ENCODE results near the gene RNLS. TPM values are rescaled to one million over a fixed set of nuclear protein-coding genes. Genes with fewer than 3 reads are reported as not detected.

Gene RNLS
- polyA plus RNA-seq, 3 donors = 3.3 to 3.9 (median 3.7) TPM

GRCh38 chr10:88245974-88246511, 337.1 kb downstream of the RNLS start:
- WGBS (ENCODE audit: insufficient coverage) = 75% methylated on average over 4 of the region's 4 CpGs
- Histone ChIP-seq H3K36me3 (replicated peaks in 1 of 2; ENCODE audit: control insufficient read depth in 1 of 2, insufficient read depth in 2 of 2, low read length in 2 of 2) (no peaks in the 10 kb centered on the region), H3K27ac (ENCODE audit: low read depth in 1 of 2, low read length in 2 of 2) (no peak overlapping the region), H4K20me1 (ENCODE audit: insufficient read depth, low read length) (no peaks in the 10 kb centered on the region), H3K4me3 (replicated peaks in 1 of 3; ENCODE audit: low read depth in 2 of 3, low read length in 3 of 3) (no peak overlapping the region), H3K27me3 (ENCODE audit: control insufficient read depth in 2 of 2, insufficient read depth in 2 of 2, low read length in 2 of 2) (no peaks in the 10 kb centered on the region), H3K4me1 (ENCODE audit: control insufficient read depth in 1 of 2, insufficient read depth in 2 of 2, low read length in 2 of 2) (peaks cover 0 to 8% of the 10 kb centered on the region in 2 donors), H3K79me2 (ENCODE audit: insufficient read depth, low read length) (no peaks in the 10 kb centered on the region), H3K4me2 (replicated peaks; ENCODE audit: extremely low read depth, low read length, poor library complexity, severe bottlenecking) (no peak overlapping the region), H3K9ac (ENCODE audit: insufficient read depth, low read length, poor library complexity, severe bottlenecking) (no peak overlapping the region), H3K9me3 (replicated peaks in 1 of 2; ENCODE audit: control insufficient read depth in 1 of 2, insufficient read depth in 1 of 2, low read length in 2 of 2) (no peaks in the 10 kb centered on the region), H2AFZ (ENCODE audit: insufficient read depth, low read depth, low read length, poor library complexity, severe bottlenecking) (no peak overlapping the region)
- Mint-ChIP-seq H3K36me3 (no peaks in the 10 kb centered on the region), H3K9me3 (peaks cover 0 to 2% (median 0%) of the 10 kb centered on the region in 7 donors), H3K4me1 (peaks cover 14% of the 10 kb centered on the region), H3K4me3 (no peak overlapping the region), H3K27me3 (ENCODE audit: low read depth in 3 of 3) (peaks cover 0 to 3% (median 0%) of the 10 kb centered on the region in 3 donors), H3K27ac (no peak overlapping the region)
- TF ChIP-seq CTCF (IDR thresholded peaks at IDR 0.05) = no peak
- DNase-seq = no peak
- intact Hi-C loops (cut with micrococcal nuclease) = no loop called here

- H3K27ac Mint-ChIP-seq = no peak overlapping the region
- 55% methylated on average over 4 of the region's 9 CpGs for WGBS (ENCODE audit: insufficient coverage)
Observed at GRCh38 chr10:88244781-88245625, 338.1 kb downstream of the RNLS start.

More at GRCh38 chr10:88244781-88245625, 338.1 kb downstream of the RNLS start:
- Mint-ChIP-seq H3K36me3 (no peaks in the 10 kb centered on the region), H3K9me3 (peaks cover 0 to 2% (median 0%) of the 10 kb centered on the region in 7 donors), H3K4me1 (peaks cover 14% of the 10 kb centered on the region), H3K27me3 (ENCODE audit: low read depth in 3 of 3) (peaks cover 0 to 3% (median 1%) of the 10 kb centered on the region in 3 donors), H3K4me3 (no peak overlapping the region)
- Histone ChIP-seq H3K36me3 (replicated peaks in 1 of 2; ENCODE audit: control insufficient read depth in 1 of 2, insufficient read depth in 2 of 2, low read length in 2 of 2) (no peaks in the 10 kb centered on the region), H3K4me3 (replicated peaks in 1 of 3; ENCODE audit: low read depth in 2 of 3, low read length in 3 of 3) (no peak overlapping the region), H3K79me2 (ENCODE audit: insufficient read depth, low read length) (no peaks in the 10 kb centered on the region), H3K4me1 (ENCODE audit: control insufficient read depth in 1 of 2, insufficient read depth in 2 of 2, low read length in 2 of 2) (peaks cover 0 to 8% of the 10 kb centered on the region in 2 donors), H4K20me1 (ENCODE audit: insufficient read depth, low read length) (no peaks in the 10 kb centered on the region), H3K27ac (ENCODE audit: low read depth in 1 of 2, low read length in 2 of 2) (no peak overlapping the region), H3K9me3 (replicated peaks in 1 of 2; ENCODE audit: control insufficient read depth in 1 of 2, insufficient read depth in 1 of 2, low read length in 2 of 2) (no peaks in the 10 kb centered on the region), H3K9ac (ENCODE audit: insufficient read depth, low read length, poor library complexity, severe bottlenecking) (no peak overlapping the region), H3K27me3 (ENCODE audit: control insufficient read depth in 2 of 2, insufficient read depth in 2 of 2, low read length in 2 of 2) (no peaks in the 10 kb centered on the region), H3K4me2 (replicated peaks; ENCODE audit: extremely low read depth, low read length, poor library complexity, severe bottlenecking) (no peak overlapping the region), H2AFZ (ENCODE audit: insufficient read depth, low read depth, low read length, poor library complexity, severe bottlenecking) (no peak overlapping the region)
- intact Hi-C loops (cut with micrococcal nuclease) = no loop called here
- DNase-seq = no peak
- no peak for TF ChIP-seq CTCF (IDR thresholded peaks at IDR 0.05)

Measured in CD14-positive monocyte (primary cell).